Endothelial cell of umbilical vein (primary cell): ENCODE measurements around the gene KLHL21. TPM values are rescaled to one million over a fixed set of nuclear protein-coding genes. Genes with fewer than 3 reads are reported as not detected.

Experiments used
- BruUV-seq: library from RNA; stranded (reverse); fragments of 400-500 nt; replicated peaks from 2 replicates; lab custom pipeline; 2021; lab: Mats Ljungman, UMichigan
- CTCF ChIA-PET: fragments of 300-600, 350-600 bp; sonication (Branson Sonifier 250); formaldehyde crosslinking; loops from one replicate; lab custom pipeline; 2021; ENCODE audit warnings: antibody characterized with exemption, inconsistent platforms; lab: Charles Lee
- POLR2A ChIA-PET: fragments of 300-600, 350-600 bp; sonication (Branson Sonifier 250); formaldehyde crosslinking; loops from one replicate; lab custom pipeline; 2021; ENCODE audit warnings: antibody characterized with exemption, inconsistent platforms; lab: Charles Lee
- DNase-seq: peaks from one replicate; pipeline ENCODE4 v3.0.0-alpha.2; 2011; ENCODE audit warnings: low read depth, low spot score
- FAIRE-seq: peaks from 2 replicates; lab custom pipeline; 2011; peaks lifted over from hg19 to GRCh38; lab: Jason Lieb, UNC
- H2AFZ ChIP-seq: 2 replicates; pipeline ENCODE4 v1.6.0; 2012; ENCODE audit warnings: low read depth, low read length, control low read depth, inconsistent platforms
- H3K27ac ChIP-seq: 2 replicates; pipeline ENCODE4 v1.5.1; 2011; ENCODE audit warnings: low read depth, mild to moderate bottlenecking, control low read depth, low read length, moderate library complexity; ENCODE audit not compliant: insufficient read depth
- H3K27me3 ChIP-seq, 2 experiments: 2 replicates each; pipeline versions ENCODE4 v1.6.0 to v1.6.1; 2011; ENCODE audit warnings: low read length in 2 of 2, mixed read lengths in 1 of 2; ENCODE audit not compliant: control insufficient read depth in 2 of 2, insufficient read depth in 2 of 2
- H3K36me3 ChIP-seq, 2 experiments: 2 replicates in 1 of 2; 3 replicates in 1 of 2; pipeline ENCODE4 v1.5.1; 2011; ENCODE audit warnings: low read length in 2 of 2, mild to moderate bottlenecking in 1 of 2, moderate library complexity in 1 of 2; ENCODE audit not compliant: control insufficient read depth in 2 of 2, insufficient read depth in 2 of 2; ENCODE audit errors: extremely low read depth in 1 of 2
- H3K4me1 ChIP-seq: 3 replicates; pipeline ENCODE4 v1.5.1; 2011; ENCODE audit warnings: mild to moderate bottlenecking, low read length; ENCODE audit not compliant: control insufficient read depth, insufficient read depth; ENCODE audit errors: extremely low read depth
- H3K4me2 ChIP-seq: 2 replicates; pipeline ENCODE4 v1.6.1; 2011; ENCODE audit warnings: low read length, control low read depth, mixed read lengths; ENCODE audit not compliant: insufficient read depth
- H3K4me3 ChIP-seq, 3 experiments: fragments of 200-600 bp in 1 of 3; sonication (generic), shearing (Covaris generic) in 1 of 3; replicated peaks in 1 of 3; 2 replicates each; pipeline ENCODE4 v1.5.1; 2011 to 2016; ENCODE audit warnings: control low read depth in 3 of 3, low read length in 3 of 3, mild to moderate bottlenecking in 2 of 3, inconsistent platforms in 1 of 3, low read depth in 1 of 3, moderate library complexity in 1 of 3; ENCODE audit not compliant: insufficient read depth in 1 of 3
- H3K79me2 ChIP-seq: 2 replicates; pipeline ENCODE4 v1.6.0; 2012; ENCODE audit warnings: low read length, inconsistent platforms; ENCODE audit not compliant: control insufficient read depth, insufficient read depth
- H3K9ac ChIP-seq: replicated peaks from 2 replicates; pipeline ENCODE3; 2011; ENCODE audit warnings: low read length, control low read depth; ENCODE audit not compliant: insufficient read depth; ENCODE audit errors: extremely low read depth
- H3K9me1 ChIP-seq: replicated peaks from 3 replicates; pipeline ENCODE4 v1.6.0; 2011; ENCODE audit warnings: mild to moderate bottlenecking, low read length; ENCODE audit not compliant: control insufficient read depth, insufficient read depth; ENCODE audit errors: extremely low read depth
- H3K9me3 ChIP-seq: replicated peaks from 2 replicates; pipeline ENCODE4 v1.5.1; 2012; ENCODE audit warnings: low read length, inconsistent platforms; ENCODE audit not compliant: control insufficient read depth, insufficient read depth
- H4K20me1 ChIP-seq: replicated peaks from 2 replicates; pipeline ENCODE3; 2011; ENCODE audit warnings: mild to moderate bottlenecking, low read length; ENCODE audit not compliant: control insufficient read depth, insufficient read depth; ENCODE audit errors: extremely low read depth
- EZH2 ChIP-seq: IDR thresholded peaks from 2 replicates; pipeline ENCODE4 v1.6.1; 2012; ENCODE audit warnings: borderline replicate concordance, low read depth, mild to moderate bottlenecking, moderate library complexity, low read length, inconsistent platforms; ENCODE audit not compliant: severe bottlenecking
- FOS ChIP-seq: IDR thresholded peaks from 2 replicates; pipeline ENCODE4 v1.6.1; 2011; ENCODE audit warnings: mild to moderate bottlenecking, low read length, moderate library complexity, borderline replicate concordance; ENCODE audit not compliant: insufficient read depth
- GATA2 ChIP-seq: IDR thresholded peaks from 2 replicates; pipeline ENCODE4 v1.7.0; 2011; ENCODE audit warnings: low read depth, mild to moderate bottlenecking, moderate library complexity, mixed read lengths, low read length; ENCODE audit not compliant: insufficient read length, insufficient read depth
- JUN ChIP-seq: IDR thresholded peaks from 2 replicates; pipeline ENCODE4 v1.6.1; 2011; ENCODE audit warnings: borderline replicate concordance, low read depth; ENCODE audit not compliant: insufficient read length, insufficient read depth
- POLR2A ChIP-seq: IDR thresholded peaks from 2 replicates; pipeline ENCODE4 v1.6.1; 2012; ENCODE audit warnings: low read depth, mild to moderate bottlenecking, control low read depth, low read length
- dilution Hi-C: fragments of 300-500 bp; cut with MboI; formaldehyde crosslinking; loops from one replicate; pipeline ENCODE4 v1.15.0; 2019; ENCODE audit warnings: low sequenced_read_pairs; ENCODE audit not compliant: extremely low pct_ligation_motif_present
- intact Hi-C: fragments of 100-400 bp; cut with micrococcal nuclease; formaldehyde crosslinking; loops from one replicate; pipeline ENCODE4 v1.10.0; 2022
- polyA plus RNA-seq, 4 experiments: library from polyadenylated mRNA; depleted of rRNA in 3 of 4; stranded (reverse) in 3 of 4; unstranded in 1 of 4; fragments of >200 nt; gene quantifications; 2 replicates each; pipeline versions ENCODE4 v1.2.1 to v1.2.3, GENCODE V29; 2011 to 2012; ENCODE audit warnings: missing spikeins in 1 of 4
- total RNA-seq: library from RNA; stranded (reverse); gene quantifications from 2 replicates; pipeline ENCODE4 v1.2.3, GENCODE V29; 2021
- TF ChIP-seq, protein P1 (sequence below): IDR thresholded peaks from 2 replicates; pipeline ENCODE4 v1.6.1; 2011; ENCODE audit not compliant: insufficient read depth, insufficient read length
- TF ChIP-seq, protein P2 (sequence below), 2 donors: IDR thresholded peaks; 1 replicate in 1 of 2; 2 replicates in 1 of 2; pipeline ENCODE4 v1.5.1; 2011; ENCODE audit warnings: low read length in 2 of 2, mild to moderate bottlenecking in 2 of 2, moderate library complexity in 2 of 2, control low read depth in 1 of 2, inconsistent platforms in 1 of 2, low read depth in 1 of 2; ENCODE audit not compliant: insufficient read depth in 1 of 2; ENCODE audit errors: extremely low read depth in 1 of 2

KLHL21 gene
- total and polyA plus RNA-seq, 2 donors (not counting 3 experiments of a cell fraction or from before 2014, with no cell fraction given) = 18.0 to 22.4 TPM

DNA sequence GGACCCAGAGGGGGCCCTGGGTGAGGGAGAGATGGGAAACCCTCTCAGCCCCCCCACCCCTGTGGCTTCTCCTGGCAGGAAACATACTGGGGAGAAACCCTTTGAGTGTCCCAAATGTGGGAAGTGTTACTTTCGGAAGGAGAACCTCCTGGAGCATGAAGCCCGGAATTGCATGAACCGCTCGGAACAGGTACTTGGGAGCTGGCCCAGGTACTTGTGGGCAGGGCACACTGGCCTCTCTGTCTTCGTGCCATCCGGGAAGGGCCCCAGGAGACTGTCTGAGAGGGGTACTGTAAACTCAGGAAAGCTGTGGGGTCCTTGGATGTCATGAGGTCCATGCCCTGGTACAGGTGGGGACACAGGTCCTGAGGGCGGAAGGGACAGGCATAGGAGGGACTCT, 16.8 kb downstream of the KLHL21 start:
- Histone ChIP-seq H3K9me3 (no peaks in the 10 kb centered on the region), H3K27me3 (no peaks in the 10 kb centered on the region), H3K79me2 (peaks cover 5% of the 10 kb centered on the region), H3K4me2 (no peak overlapping the region), H3K27ac (no peak overlapping the region), H3K9me1 (no peaks in the 10 kb centered on the region), H3K9ac (no peak overlapping the region), H3K36me3 (peaks cover 0 to 14% of the 10 kb centered on the region in 2 experiments), H4K20me1 (no peaks in the 10 kb centered on the region), H3K4me3 (no peak overlapping the region), H3K4me1 (peaks cover 4% of the 10 kb centered on the region), H2AFZ (no peak overlapping the region)
- no peak for DNase-seq
- dilution Hi-C loops (no loop called here), intact Hi-C loops (no loop called here)
- TF ChIP-seq JUN = no peak
- TF ChIP-seq FOS = no peak
- no peak for TF ChIP-seq EZH2
- TF ChIP-seq, protein P1, sequence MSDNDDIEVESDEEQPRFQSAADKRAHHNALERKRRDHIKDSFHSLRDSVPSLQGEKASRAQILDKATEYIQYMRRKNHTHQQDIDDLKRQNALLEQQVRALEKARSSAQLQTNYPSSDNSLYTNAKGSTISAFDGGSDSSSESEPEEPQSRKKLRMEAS = no peak
- no peak for TF ChIP-seq GATA2
- no peak for TF ChIP-seq POLR2A
- TF ChIP-seq, protein P2, sequence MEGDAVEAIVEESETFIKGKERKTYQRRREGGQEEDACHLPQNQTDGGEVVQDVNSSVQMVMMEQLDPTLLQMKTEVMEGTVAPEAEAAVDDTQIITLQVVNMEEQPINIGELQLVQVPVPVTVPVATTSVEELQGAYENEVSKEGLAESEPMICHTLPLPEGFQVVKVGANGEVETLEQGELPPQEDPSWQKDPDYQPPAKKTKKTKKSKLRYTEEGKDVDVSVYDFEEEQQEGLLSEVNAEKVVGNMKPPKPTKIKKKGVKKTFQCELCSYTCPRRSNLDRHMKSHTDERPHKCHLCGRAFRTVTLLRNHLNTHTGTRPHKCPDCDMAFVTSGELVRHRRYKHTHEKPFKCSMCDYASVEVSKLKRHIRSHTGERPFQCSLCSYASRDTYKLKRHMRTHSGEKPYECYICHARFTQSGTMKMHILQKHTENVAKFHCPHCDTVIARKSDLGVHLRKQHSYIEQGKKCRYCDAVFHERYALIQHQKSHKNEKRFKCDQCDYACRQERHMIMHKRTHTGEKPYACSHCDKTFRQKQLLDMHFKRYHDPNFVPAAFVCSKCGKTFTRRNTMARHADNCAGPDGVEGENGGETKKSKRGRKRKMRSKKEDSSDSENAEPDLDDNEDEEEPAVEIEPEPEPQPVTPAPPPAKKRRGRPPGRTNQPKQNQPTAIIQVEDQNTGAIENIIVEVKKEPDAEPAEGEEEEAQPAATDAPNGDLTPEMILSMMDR (IDR thresholded peaks at IDR 0.05; ENCODE audit: extremely low read depth in 1 of 2, insufficient read depth in 1 of 2, low read depth in 1 of 2, low read length in 2 of 2) = no peak
- no TSS peak for BruUV-seq
- FAIRE-seq = no peak
- POLR2A ChIA-PET = no interaction called here
- CTCF ChIA-PET = no interaction called here
